ENCODE results near the gene IGIP. TPM values are rescaled to one million over a fixed set of nuclear protein-coding genes. Genes with fewer than 3 reads are reported as not detected.
"Not testable (repeated sequence)": the region's sequence is repeated elsewhere in the genome, so short reads cannot be mapped to it uniquely, and the experiment has no call there.

IGIP gene
- total and polyA plus RNA-seq, 2 donors from 2014 or later: 13.2 to 15.5 TPM

GRCh38 chr5:140153905-140154304 lies 28.2 kb downstream of the IGIP start:
- intact Hi-C loops (cut with DNase I): no loop called here
- FAIRE-seq: no peak
- DNase-seq: no peak
- TF ChIP-seq, protein P1, sequence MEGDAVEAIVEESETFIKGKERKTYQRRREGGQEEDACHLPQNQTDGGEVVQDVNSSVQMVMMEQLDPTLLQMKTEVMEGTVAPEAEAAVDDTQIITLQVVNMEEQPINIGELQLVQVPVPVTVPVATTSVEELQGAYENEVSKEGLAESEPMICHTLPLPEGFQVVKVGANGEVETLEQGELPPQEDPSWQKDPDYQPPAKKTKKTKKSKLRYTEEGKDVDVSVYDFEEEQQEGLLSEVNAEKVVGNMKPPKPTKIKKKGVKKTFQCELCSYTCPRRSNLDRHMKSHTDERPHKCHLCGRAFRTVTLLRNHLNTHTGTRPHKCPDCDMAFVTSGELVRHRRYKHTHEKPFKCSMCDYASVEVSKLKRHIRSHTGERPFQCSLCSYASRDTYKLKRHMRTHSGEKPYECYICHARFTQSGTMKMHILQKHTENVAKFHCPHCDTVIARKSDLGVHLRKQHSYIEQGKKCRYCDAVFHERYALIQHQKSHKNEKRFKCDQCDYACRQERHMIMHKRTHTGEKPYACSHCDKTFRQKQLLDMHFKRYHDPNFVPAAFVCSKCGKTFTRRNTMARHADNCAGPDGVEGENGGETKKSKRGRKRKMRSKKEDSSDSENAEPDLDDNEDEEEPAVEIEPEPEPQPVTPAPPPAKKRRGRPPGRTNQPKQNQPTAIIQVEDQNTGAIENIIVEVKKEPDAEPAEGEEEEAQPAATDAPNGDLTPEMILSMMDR (IDR thresholded peaks at IDR 0.05; ENCODE audit: borderline replicate concordance, extremely low read depth, insufficient read depth): no peak
- H3K27ac ChIP-seq (ENCODE audit: low read depth in 2 of 2, low read length in 2 of 2): no peak overlapping the region
- H3K4me3 ChIP-seq (ENCODE audit: low read length in 3 of 3): no peak overlapping the region
- no peaks in the 10 kb centered on the region for H3K9me3 ChIP-seq (ENCODE audit: control insufficient read depth in 2 of 3, insufficient read depth in 1 of 3, low read length in 3 of 3)
- H3K9ac ChIP-seq (ENCODE audit: low read length in 3 of 3): peak overlapping the region in 1 of 3 donors; percentile 18
- H3K36me3 ChIP-seq (ENCODE audit: control insufficient read depth in 2 of 3, insufficient read depth in 3 of 3, low read length in 3 of 3): no peaks in the 10 kb centered on the region
- H3K4me1 ChIP-seq (ENCODE audit: control insufficient read depth in 2 of 3, insufficient read depth in 2 of 3, low read depth in 1 of 3, low read length in 3 of 3): peaks cover 0 to 13% (median 2%) of the 10 kb centered on the region in 3 donors
- H3K27me3 ChIP-seq (ENCODE audit: control insufficient read depth, insufficient read depth, low read length): peaks cover 3% of the 10 kb centered on the region

DNA sequence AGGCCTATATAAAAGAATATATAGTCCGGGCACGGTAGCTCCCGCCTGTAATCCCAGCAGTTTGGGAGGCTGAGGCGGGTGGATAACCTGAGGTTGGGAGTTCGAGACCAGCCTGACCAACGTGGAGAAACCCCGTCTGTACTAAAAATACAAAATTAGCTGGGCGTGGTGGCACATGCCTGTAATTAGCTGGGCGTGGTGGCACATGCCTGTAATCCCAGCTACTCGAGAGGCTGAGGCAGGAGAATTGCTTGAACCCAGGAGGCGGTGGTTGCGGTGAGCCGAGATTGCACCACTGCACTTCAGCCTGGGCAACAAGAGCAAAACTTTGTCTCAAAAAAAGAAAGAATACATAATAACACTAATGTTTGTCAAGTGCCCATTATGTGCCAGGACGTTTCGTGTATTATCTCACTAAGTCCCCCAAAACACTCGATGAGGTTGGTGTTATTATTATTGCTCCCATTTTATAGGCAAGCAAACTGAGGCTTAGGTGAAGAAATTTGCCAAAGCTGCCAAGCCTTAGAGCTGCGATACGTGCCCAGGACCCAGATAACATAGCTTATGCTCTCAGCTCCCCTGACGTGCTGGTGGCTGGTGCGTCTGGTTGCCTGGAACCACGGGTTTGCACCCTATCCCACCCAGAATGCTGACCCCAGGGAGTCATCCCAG lies 29.1 kb downstream of the IGIP start:
- H3K36me3 ChIP-seq (ENCODE audit: control insufficient read depth in 2 of 3, insufficient read depth in 3 of 3, low read length in 3 of 3); H3K27ac ChIP-seq (ENCODE audit: low read depth in 2 of 2, low read length in 2 of 2); H3K9ac ChIP-seq (ENCODE audit: low read length in 3 of 3); H3K4me3 ChIP-seq (ENCODE audit: low read length in 3 of 3); FAIRE-seq; H3K27me3 ChIP-seq (ENCODE audit: control insufficient read depth, insufficient read depth, low read length); DNase-seq; H3K9me3 ChIP-seq (ENCODE audit: control insufficient read depth in 2 of 3, insufficient read depth in 1 of 3, low read length in 3 of 3): not testable (repeated sequence)
- peaks cover 0 to 13% (median 2%) of the 10 kb centered on the region in 3 donors for H3K4me1 ChIP-seq (ENCODE audit: control insufficient read depth in 2 of 3, insufficient read depth in 2 of 3, low read depth in 1 of 3, low read length in 3 of 3)
- intact Hi-C loops (cut with DNase I): loop anchor here (5.0 kb wide), 1 partner anchor 83 kb away; no protein-coding TSS in a partner anchor

GRCh38 chr5:140157032-140157781 lies 31.5 kb downstream of the IGIP start:
- DNase-seq: peak; percentile 91 to 96 (median 92)

More at GRCh38 chr5:140157032-140157781, 31.5 kb downstream of the IGIP start:
- intact Hi-C loops (cut with DNase I): loop anchor here (5.0 kb wide), 1 partner anchor 85 kb away; no protein-coding TSS in a partner anchor
- Histone ChIP-seq H3K9me3 (ENCODE audit: control insufficient read depth in 2 of 3, insufficient read depth in 1 of 3, low read length in 3 of 3) (no peaks in the 10 kb centered on the region), H3K27ac (ENCODE audit: low read depth in 2 of 2, low read length in 2 of 2) (no peak overlapping the region), H3K4me1 (ENCODE audit: control insufficient read depth in 2 of 3, insufficient read depth in 2 of 3, low read depth in 1 of 3, low read length in 3 of 3) (peaks cover 0 to 8% (median 2%) of the 10 kb centered on the region in 3 donors), H3K27me3 (ENCODE audit: control insufficient read depth, insufficient read depth, low read length) (peaks cover 3% of the 10 kb centered on the region), H3K36me3 (ENCODE audit: control insufficient read depth in 2 of 3, insufficient read depth in 3 of 3, low read length in 3 of 3) (no peaks in the 10 kb centered on the region), H3K4me3 (ENCODE audit: low read length in 3 of 3) (peak overlapping the region; percentile 13 to 58 (median 41)), H3K9ac (ENCODE audit: low read length in 3 of 3) (peak overlapping the region in 2 of 3 donors; percentile 24 to 38)
- TF ChIP-seq, protein P1 (IDR thresholded peaks at IDR 0.05; ENCODE audit: borderline replicate concordance, extremely low read depth, insufficient read depth): peak; percentile 99
- FAIRE-seq: no peak
